Lung (tissue), 12 donors: ENCODE data around the gene NDUFAB1. TPM values are rescaled to one million over a fixed set of nuclear protein-coding genes. Genes with fewer than 3 reads are reported as not detected.

Experiments
- ATAC-seq: fragments of 200-7000 bp; cut with Tn5 transposase; one replicate; pipeline ENCODE4 v1.9.1; 2020; ENCODE audit warnings: moderate number of reproducible peaks; ENCODE audit not compliant: insufficient read depth, low FRiP score
- DNase-seq, 3 donors: peaks; one replicate each; pipeline ENCODE4 v3.0.0-alpha.2; 2013 to 2017
- H3K27ac ChIP-seq, 2 donors: one replicate each; pipeline ENCODE4 v1.5.1; 2013; ENCODE audit warnings: mild to moderate bottlenecking in 2 of 2, moderate library complexity in 2 of 2, control low read depth in 1 of 2, inconsistent platforms in 1 of 2, low read depth in 1 of 2, low read length in 1 of 2
- H3K27me3 ChIP-seq, 3 donors: one replicate each; pipeline ENCODE4 v1.5.1; 2013; ENCODE audit warnings: low read length in 2 of 3; ENCODE audit not compliant: control insufficient read depth in 3 of 3, insufficient read depth in 3 of 3
- H3K36me3 ChIP-seq, 4 donors: one replicate each; pipeline ENCODE4 v1.5.1; 2013; ENCODE audit warnings: low read length in 4 of 4, mild to moderate bottlenecking in 1 of 4, moderate library complexity in 1 of 4; ENCODE audit not compliant: control insufficient read depth in 4 of 4, insufficient read depth in 4 of 4
- H3K4me1 ChIP-seq, 5 donors: one replicate each; pipeline ENCODE4 v1.5.1; 2013; ENCODE audit warnings: low read length in 5 of 5, mild to moderate bottlenecking in 2 of 5, moderate library complexity in 1 of 5; ENCODE audit not compliant: control insufficient read depth in 5 of 5, insufficient read depth in 5 of 5
- H3K4me3 ChIP-seq: one replicate; pipeline ENCODE4 v1.5.1; 2013; ENCODE audit warnings: mild to moderate bottlenecking, control low read depth, moderate library complexity
- H3K9ac ChIP-seq, 2 donors: one replicate each; pipeline ENCODE4 v1.5.1; 2013; ENCODE audit warnings: low read length in 2 of 2, control low read depth in 1 of 2; ENCODE audit not compliant: insufficient read depth in 1 of 2
- H3K9me3 ChIP-seq, 4 donors: one replicate each; pipeline ENCODE4 v1.5.1; 2013; ENCODE audit warnings: low read length in 3 of 4, mild to moderate bottlenecking in 1 of 4, moderate library complexity in 1 of 4; ENCODE audit not compliant: control insufficient read depth in 4 of 4, insufficient read depth in 3 of 4
- WGBS, 2 donors: extraction: QIAGEN DNeasy Blood & Tissue Kit; methylation state at CpG; one replicate each; pipeline ENCODE4 v1.1.7; 2013; 5-methylcytosine and 5-hydroxymethylcytosine counted together
- polyA plus RNA-seq, 2 donors: library from polyadenylated mRNA; stranded (reverse); fragments of 200-250 nt; gene quantifications; one replicate each; pipeline ENCODE4 v1.2.1, GENCODE V29; 2013
- total RNA-seq, 2 donors: library from RNA; depleted of rRNA in 1 of 2; stranded (reverse); fragments of >200 nt in 1 of 2; gene quantifications; one replicate each; pipeline ENCODE4 v1.2.1, GENCODE V29; 2014 to 2021
- TF ChIP-seq, protein P1 (sequence below): IDR thresholded peaks from 2 replicates; pipeline ENCODE4 v1.5.1; 2012; ENCODE audit warnings: mild to moderate bottlenecking; ENCODE audit errors: control extremely low read depth, extremely low read depth
- donor health status: control.
- donor health status: control.
- donor health status: Bipolar disorder and iron deficiency.
- donor health status: healthy.
- donor health status: DM: yes; HTN: yes; CAD: no.

NDUFAB1 gene
- total and polyA plus RNA-seq, 4 donors: 67.4 to 127 (median 90.1) TPM

DNA sequence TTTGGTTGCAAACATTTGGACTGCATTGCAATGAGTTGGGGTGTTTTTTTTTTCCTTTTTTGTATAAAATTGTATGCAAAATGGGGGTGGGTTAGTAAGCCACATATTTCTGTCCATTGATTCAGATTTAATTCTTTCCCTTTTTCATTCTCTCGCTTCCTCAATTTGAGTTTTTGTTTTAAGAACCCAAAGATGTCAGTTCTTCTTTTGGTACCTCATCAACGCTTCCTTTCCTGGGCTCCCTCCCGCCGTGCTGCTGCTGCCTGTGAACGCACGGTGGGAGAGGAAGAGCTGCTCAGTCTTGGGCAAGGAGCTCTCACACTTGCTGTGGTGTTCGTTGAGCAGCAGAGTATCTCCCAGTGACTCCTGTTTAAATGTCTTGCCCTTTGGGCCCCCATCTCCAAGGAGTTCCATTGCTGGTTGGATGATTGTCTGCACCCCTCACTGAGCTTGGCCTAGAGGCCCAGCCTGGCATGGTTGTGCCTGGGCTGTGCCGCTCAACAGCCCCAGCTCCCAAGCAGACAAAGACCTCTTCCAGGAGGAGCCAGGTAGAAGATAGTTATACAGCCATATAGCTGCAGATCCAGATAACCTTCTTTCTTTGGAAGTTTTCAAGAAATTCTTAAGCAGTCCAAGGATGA, 25.0 kb downstream of the NDUFAB1 start:
- Histone ChIP-seq H3K9me3 (no peaks in the 10 kb centered on the region), H3K36me3 (peaks cover 34 to 41% (median 38%) of the 10 kb centered on the region in 4 donors), H3K27me3 (no peaks in the 10 kb centered on the region), H3K27ac (no peak overlapping the region), H3K4me3 (no peak overlapping the region), H3K9ac (no peak overlapping the region), H3K4me1 (no peaks in the 10 kb centered on the region)
- ATAC-seq: no peak
- DNase-seq: no peak
- TF ChIP-seq, protein P1, sequence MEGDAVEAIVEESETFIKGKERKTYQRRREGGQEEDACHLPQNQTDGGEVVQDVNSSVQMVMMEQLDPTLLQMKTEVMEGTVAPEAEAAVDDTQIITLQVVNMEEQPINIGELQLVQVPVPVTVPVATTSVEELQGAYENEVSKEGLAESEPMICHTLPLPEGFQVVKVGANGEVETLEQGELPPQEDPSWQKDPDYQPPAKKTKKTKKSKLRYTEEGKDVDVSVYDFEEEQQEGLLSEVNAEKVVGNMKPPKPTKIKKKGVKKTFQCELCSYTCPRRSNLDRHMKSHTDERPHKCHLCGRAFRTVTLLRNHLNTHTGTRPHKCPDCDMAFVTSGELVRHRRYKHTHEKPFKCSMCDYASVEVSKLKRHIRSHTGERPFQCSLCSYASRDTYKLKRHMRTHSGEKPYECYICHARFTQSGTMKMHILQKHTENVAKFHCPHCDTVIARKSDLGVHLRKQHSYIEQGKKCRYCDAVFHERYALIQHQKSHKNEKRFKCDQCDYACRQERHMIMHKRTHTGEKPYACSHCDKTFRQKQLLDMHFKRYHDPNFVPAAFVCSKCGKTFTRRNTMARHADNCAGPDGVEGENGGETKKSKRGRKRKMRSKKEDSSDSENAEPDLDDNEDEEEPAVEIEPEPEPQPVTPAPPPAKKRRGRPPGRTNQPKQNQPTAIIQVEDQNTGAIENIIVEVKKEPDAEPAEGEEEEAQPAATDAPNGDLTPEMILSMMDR: no peak
- 32 to 68% methylated on average over 8 of the region's 8 CpGs for WGBS, 2 donors

DNA sequence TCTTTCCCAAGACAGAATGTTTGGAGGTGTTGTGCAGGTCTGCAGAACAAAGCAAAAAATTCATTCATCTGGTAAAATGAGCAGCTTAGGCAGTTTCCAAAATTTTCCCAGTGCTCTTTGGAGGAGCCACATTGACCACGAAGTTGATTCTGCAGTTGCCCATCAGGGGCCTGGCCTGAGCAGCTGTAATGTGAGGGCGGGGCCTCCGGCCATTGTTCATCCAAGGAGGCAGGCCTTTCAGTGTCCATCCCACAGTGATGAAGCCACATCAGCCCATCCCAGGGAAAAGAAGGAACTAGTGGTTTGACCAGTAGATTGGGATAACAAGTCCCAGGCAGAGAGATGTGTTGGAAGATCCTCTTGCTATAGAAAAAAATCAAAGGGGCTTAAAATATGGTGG, 28.5 kb downstream of the NDUFAB1 start:
- TF ChIP-seq, protein P1: no peak
- WGBS, 2 donors: 91 to 99% methylated on average over 3 of the region's 3 CpGs
- Histone ChIP-seq H3K9me3 (no peaks in the 10 kb centered on the region), H3K27me3 (no peaks in the 10 kb centered on the region), H3K27ac (no peak overlapping the region), H3K9ac (no peak overlapping the region), H3K4me1 (peaks cover 0 to 2% (median 0%) of the 10 kb centered on the region in 5 donors), H3K4me3 (no peak overlapping the region), H3K36me3 (peaks cover 44 to 54% (median 50%) of the 10 kb centered on the region in 4 donors)
- DNase-seq (no peak), ATAC-seq (no peak)

DNA sequence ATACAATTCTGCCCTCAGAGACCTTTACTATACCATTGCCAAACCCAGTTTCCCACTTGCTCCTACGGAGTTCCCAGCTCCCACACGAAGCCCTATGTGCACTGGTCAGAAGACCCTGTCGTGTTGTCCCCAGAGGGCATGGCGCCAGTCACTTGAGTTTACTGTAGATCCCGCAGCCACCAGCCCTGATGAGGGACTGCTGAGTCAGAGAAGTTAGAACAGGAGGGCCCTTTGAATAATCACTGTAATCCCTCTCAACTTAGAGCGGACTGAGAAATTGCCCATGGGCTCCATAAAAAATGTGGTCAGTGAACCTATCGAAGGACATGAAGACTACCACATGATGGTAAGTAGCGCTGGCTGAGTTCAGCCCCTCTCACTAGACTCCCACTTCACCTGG, 29.4 kb downstream of the NDUFAB1 start:
- Histone ChIP-seq H3K4me3 (no peak overlapping the region), H3K36me3 (peaks cover 45 to 51% (median 48%) of the 10 kb centered on the region in 4 donors), H3K27me3 (no peaks in the 10 kb centered on the region), H3K27ac (no peak overlapping the region), H3K4me1 (peaks cover 0 to 2% (median 0%) of the 10 kb centered on the region in 5 donors), H3K9ac (no peak overlapping the region), H3K9me3 (no peaks in the 10 kb centered on the region)
- no peak for DNase-seq
- no peak for ATAC-seq
- 95 to 97% methylated on average over 8 of the region's 8 CpGs for WGBS, 2 donors
- TF ChIP-seq, protein P1: no peak
